H1 (cell line): ENCODE data around the gene ILK.

Experiments used
- CHD2 ChIP-seq: IDR thresholded peaks from 2 replicates; pipeline ENCODE4 v1.6.1; 2012; ENCODE audit warnings: low read length, improper control_type of control experiment
- CTCF ChIP-seq, 3 experiments: IDR thresholded peaks; 1 replicate in 2 of 3; 2 replicates in 1 of 3; pipeline versions ENCODE4 v1.5.1 to v1.6.1; 2011; ENCODE audit warnings: low read length in 3 of 3, mild to moderate bottlenecking in 3 of 3, inconsistent platforms in 2 of 3, low read depth in 1 of 3, moderate library complexity in 1 of 3; ENCODE audit not compliant: insufficient read depth in 1 of 3; ENCODE audit errors: control extremely low read depth in 1 of 3
- EP300 ChIP-seq, 2 experiments: IDR thresholded peaks; 1 replicate in 1 of 2; 2 replicates in 1 of 2; pipeline ENCODE4 v1.6.1; 2011 to 2012; ENCODE audit warnings: low read depth in 2 of 2, low read length in 2 of 2, mild to moderate bottlenecking in 2 of 2, borderline replicate concordance in 1 of 2, inconsistent platforms in 1 of 2, moderate library complexity in 1 of 2
- EZH2 ChIP-seq: fragments of 200-600 bp; sonication (generic); IDR thresholded peaks from 2 replicates; pipeline ENCODE4 v1.7.1; 2012; ENCODE audit warnings: low read depth, mild to moderate bottlenecking, moderate library complexity, low read length, inconsistent platforms; ENCODE audit not compliant: severe bottlenecking
- SP1 ChIP-seq: IDR thresholded peaks from 2 replicates; pipeline ENCODE4 v1.6.1; 2011; ENCODE audit warnings: low read depth, low read length

- TF ChIP-seq EP300 (IDR thresholded peaks at IDR 0.05; ENCODE audit: borderline replicate concordance in 1 of 2, low read depth in 2 of 2, low read length in 2 of 2) (no peak), EZH2 (no peak), CTCF (IDR thresholded peaks at IDR 0.05; ENCODE audit: control extremely low read depth in 1 of 3, insufficient read depth in 1 of 3, low read depth in 1 of 3, low read length in 3 of 3) (no peak), CHD2 (no peak), SP1 (no peak)
Measured at GRCh38 chr11:6563121-6563619, 40.4 kb upstream of the ILK start.
